Measurements from ENCODE around the gene C11orf58. TPM values are rescaled to one million over a fixed set of nuclear protein-coding genes. Genes with fewer than 3 reads are reported as not detected.

Gene C11orf58
- total RNA-seq, 2 donors from 2014 or later, result 143 TPM

GRCh38 chr11:16792426-16792825 is 54.0 kb downstream of the C11orf58 start:
- no peak overlapping the region for H3K4me3 Mint-ChIP-seq
- H3K4me1 Mint-ChIP-seq (ENCODE audit: low read depth), result peaks cover 20% of the 10 kb centered on the region
- no peak for ATAC-seq (replicated peaks in 1 of 2)
- no peak for DNase-seq
- H3K27me3 Mint-ChIP-seq (ENCODE audit: low read depth), result no peaks in the 10 kb centered on the region
- H3K9me3 Mint-ChIP-seq, result no peaks in the 10 kb centered on the region
- no peak overlapping the region for H3K27ac Mint-ChIP-seq
- no peaks in the 10 kb centered on the region for H3K36me3 Mint-ChIP-seq (ENCODE audit: insufficient read depth in 2 of 2)

- Mint-ChIP-seq H3K27ac (no peak overlapping the region), H3K4me1 (ENCODE audit: low read depth) (peaks cover 26% of the 10 kb centered on the region)
- no peak for DNase-seq
Observed at GRCh38 chr11:16793009-16793408, 54.6 kb downstream of the C11orf58 start.

GRCh38 chr11:16793511-16793910 is 55.1 kb downstream of the C11orf58 start:
- H3K27me3 Mint-ChIP-seq (ENCODE audit: low read depth), result no peaks in the 10 kb centered on the region
- H3K4me3 Mint-ChIP-seq, result no peak overlapping the region

More at GRCh38 chr11:16793009-16793408, 54.6 kb downstream of the C11orf58 start:
- Mint-ChIP-seq H3K27me3 (ENCODE audit: low read depth) (no peaks in the 10 kb centered on the region), H3K4me3 (no peak overlapping the region), H3K9me3 (no peaks in the 10 kb centered on the region), H3K36me3 (ENCODE audit: insufficient read depth in 2 of 2) (no peaks in the 10 kb centered on the region)
- no peak for ATAC-seq (replicated peaks in 1 of 2)

DNA sequence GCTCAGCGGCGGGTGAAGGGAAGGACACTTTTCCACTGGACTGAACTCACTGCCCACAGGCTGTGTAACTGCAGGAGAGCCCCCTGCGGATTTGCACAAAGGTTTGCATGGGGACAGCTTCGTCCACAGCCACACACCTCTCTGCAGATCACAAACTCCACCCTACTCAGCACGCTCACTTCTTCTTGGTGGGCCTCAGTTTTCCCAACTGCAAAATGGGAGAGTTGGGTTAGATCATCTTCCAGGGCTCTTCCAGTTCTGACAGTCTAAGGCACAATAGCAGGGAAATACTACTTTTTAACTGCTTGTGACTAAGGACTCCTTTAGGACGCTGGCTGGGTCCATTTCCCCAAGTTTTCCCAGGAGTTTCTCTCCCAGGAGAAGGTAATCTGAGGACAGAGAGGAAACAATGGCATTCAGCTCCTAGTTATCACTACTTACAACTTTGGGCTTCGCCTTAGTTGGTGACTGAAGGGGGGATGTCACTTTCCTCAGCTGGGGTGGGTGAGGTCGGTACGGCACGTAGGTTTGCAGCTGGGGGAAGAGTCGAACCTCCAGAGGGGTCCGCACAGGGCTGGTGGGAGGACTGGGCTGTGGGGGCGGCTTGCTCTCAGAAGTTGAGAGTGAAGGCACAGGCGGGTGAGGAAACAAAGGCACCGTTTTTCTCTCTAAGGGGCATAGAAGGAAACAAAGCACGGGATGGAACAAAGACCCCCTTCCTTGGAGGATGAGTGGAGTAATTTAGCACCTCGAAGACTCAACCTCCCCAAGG is 55.8 kb downstream of the C11orf58 start:
- H3K27me3 Mint-ChIP-seq (ENCODE audit: low read depth), result no peaks in the 10 kb centered on the region
- H3K4me3 Mint-ChIP-seq, result no peak overlapping the region
- H3K4me1 Mint-ChIP-seq (ENCODE audit: low read depth), result peaks cover 31% of the 10 kb centered on the region
- DNase-seq, result no peak
- ATAC-seq (replicated peaks in 1 of 2), result no peak
- no peak overlapping the region for H3K27ac Mint-ChIP-seq
- no peaks in the 10 kb centered on the region for H3K9me3 Mint-ChIP-seq
- no peaks in the 10 kb centered on the region for H3K36me3 Mint-ChIP-seq (ENCODE audit: insufficient read depth in 2 of 2)

More at GRCh38 chr11:16793511-16793910, 55.1 kb downstream of the C11orf58 start:
- DNase-seq (no peak), ATAC-seq (replicated peaks in 1 of 2) (no peak)
- Mint-ChIP-seq H3K36me3 (ENCODE audit: insufficient read depth in 2 of 2) (no peaks in the 10 kb centered on the region), H3K27ac (no peak overlapping the region), H3K9me3 (no peaks in the 10 kb centered on the region), H3K4me1 (ENCODE audit: low read depth) (peaks cover 31% of the 10 kb centered on the region)

- Mint-ChIP-seq H3K36me3 (ENCODE audit: insufficient read depth in 2 of 2) (no peaks in the 10 kb centered on the region), H3K9me3 (no peaks in the 10 kb centered on the region), H3K27ac (peak overlapping the region; percentile 33), H3K4me1 (ENCODE audit: low read depth) (peaks cover 31% of the 10 kb centered on the region), H3K4me3 (peak overlapping the region in 1 of 2 donors; percentile 5), H3K27me3 (ENCODE audit: low read depth) (no peaks in the 10 kb centered on the region)
- ATAC-seq (replicated peaks in 1 of 2) (no peak), DNase-seq (no peak)
Observed at GRCh38 chr11:16795146-16795545, 56.7 kb downstream of the C11orf58 start.

DNA sequence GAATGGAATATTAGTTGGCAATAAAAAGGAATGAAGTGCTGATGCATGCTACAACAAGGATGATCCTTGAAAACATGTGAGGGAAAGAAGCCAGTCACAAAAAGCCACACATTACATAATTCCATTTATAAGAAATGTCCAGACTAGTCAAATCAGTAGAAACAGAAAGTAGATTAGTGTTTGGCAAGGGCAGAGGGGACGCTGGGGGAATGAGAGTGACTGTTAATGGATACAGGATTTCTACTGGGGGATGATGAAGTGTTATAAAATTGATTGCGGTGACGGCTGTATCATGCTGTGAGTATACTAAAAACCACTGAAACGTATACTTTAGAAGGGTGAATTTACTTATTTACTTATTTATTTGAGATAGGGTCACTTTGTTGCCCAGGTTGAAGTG is 57.9 kb downstream of the C11orf58 start:
- H3K4me3 Mint-ChIP-seq, result no peak overlapping the region
- H3K36me3 Mint-ChIP-seq (ENCODE audit: insufficient read depth in 2 of 2), result no peaks in the 10 kb centered on the region
- H3K4me1 Mint-ChIP-seq (ENCODE audit: low read depth), result peaks cover 30% of the 10 kb centered on the region
- no peak overlapping the region for H3K27ac Mint-ChIP-seq
- ATAC-seq (replicated peaks in 1 of 2) (no peak), DNase-seq (no peak)
- H3K27me3 Mint-ChIP-seq (ENCODE audit: low read depth), result no peaks in the 10 kb centered on the region
- H3K9me3 Mint-ChIP-seq, result no peaks in the 10 kb centered on the region

DNA sequence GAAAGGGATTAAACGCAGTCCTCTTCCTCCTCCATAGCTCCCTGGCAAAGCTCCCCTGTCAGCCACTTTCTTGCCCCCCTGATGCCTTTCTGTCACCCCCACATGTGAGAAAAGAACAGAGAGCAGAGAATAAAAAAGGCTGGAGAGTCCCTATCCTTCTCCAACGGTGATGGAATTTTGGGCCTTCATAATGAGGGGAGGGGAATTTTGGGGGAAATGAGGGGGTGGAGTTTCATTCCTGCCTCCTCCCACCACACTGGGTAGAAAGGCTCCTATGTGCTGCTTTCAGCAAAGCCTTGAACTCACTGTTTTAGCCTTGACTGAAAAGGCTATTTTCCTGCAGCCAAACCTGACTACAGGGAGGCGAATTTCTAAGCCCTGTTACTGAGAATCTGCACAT is 59.3 kb downstream of the C11orf58 start:
- Mint-ChIP-seq H3K27me3 (ENCODE audit: low read depth) (no peaks in the 10 kb centered on the region), H3K27ac (peak overlapping the region; percentile 12), H3K4me3 (no peak overlapping the region), H3K4me1 (ENCODE audit: low read depth) (peaks cover 22% of the 10 kb centered on the region), H3K36me3 (ENCODE audit: insufficient read depth in 2 of 2) (no peaks in the 10 kb centered on the region), H3K9me3 (no peaks in the 10 kb centered on the region)
- no peak for ATAC-seq (replicated peaks in 1 of 2)
- no peak for DNase-seq

DNA sequence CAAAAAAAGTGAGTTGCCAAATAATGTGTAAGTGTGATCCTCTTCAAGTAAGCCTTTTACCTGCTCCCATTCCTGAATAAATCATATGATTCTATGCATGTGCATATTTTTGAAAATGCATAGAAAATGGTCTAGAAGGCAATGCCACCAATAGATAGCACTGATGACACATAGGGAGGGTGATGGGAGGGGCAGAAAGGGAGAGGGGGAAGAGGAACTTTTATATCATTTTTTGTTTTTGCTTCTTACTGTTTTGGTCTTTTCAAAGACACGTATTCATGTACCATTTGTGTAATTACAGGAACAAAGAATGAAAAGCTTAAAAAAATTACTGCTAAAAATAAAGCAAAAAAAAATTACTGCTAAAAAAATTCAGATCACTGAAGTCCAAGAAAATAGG is 60.8 kb downstream of the C11orf58 start:
- DNase-seq (no peak), ATAC-seq (replicated peaks in 1 of 2) (no peak)
- H3K27me3 Mint-ChIP-seq (ENCODE audit: low read depth), result no peaks in the 10 kb centered on the region
- no peaks in the 10 kb centered on the region for H3K36me3 Mint-ChIP-seq (ENCODE audit: insufficient read depth in 2 of 2)
- H3K4me3 Mint-ChIP-seq, result no peak overlapping the region
- peaks cover 22% of the 10 kb centered on the region for H3K4me1 Mint-ChIP-seq (ENCODE audit: low read depth)
- no peaks in the 10 kb centered on the region for H3K9me3 Mint-ChIP-seq
- no peak overlapping the region for H3K27ac Mint-ChIP-seq

DNA sequence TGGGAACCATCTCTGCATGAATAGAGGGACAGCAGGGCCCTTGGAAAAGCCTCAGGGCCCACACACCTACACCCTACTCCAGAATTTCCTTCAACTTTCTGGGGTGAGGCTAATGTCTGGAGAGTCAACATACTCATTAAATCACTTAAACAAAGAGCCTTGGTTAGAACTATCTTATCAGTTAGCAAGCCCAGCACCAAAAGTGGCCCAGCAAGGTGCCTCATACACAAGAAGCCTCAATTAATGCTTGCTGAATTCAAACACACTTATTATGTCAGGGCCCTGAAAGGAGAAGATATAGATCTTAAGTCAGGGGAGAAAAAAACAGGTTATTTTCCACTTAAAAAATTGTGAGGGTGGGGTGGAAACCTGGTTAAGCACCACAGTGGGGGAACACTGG is 61.4 kb downstream of the C11orf58 start:
- peaks cover 20% of the 10 kb centered on the region for H3K4me1 Mint-ChIP-seq (ENCODE audit: low read depth)
- no peak overlapping the region for H3K27ac Mint-ChIP-seq
- no peaks in the 10 kb centered on the region for H3K27me3 Mint-ChIP-seq (ENCODE audit: low read depth)
- no peak overlapping the region for H3K4me3 Mint-ChIP-seq
- H3K36me3 Mint-ChIP-seq (ENCODE audit: insufficient read depth in 2 of 2), result no peaks in the 10 kb centered on the region
- DNase-seq (no peak), ATAC-seq (replicated peaks in 1 of 2) (no peak)
- H3K9me3 Mint-ChIP-seq, result no peaks in the 10 kb centered on the region

GRCh38 chr11:16800382-16800781 is 61.9 kb downstream of the C11orf58 start:
- DNase-seq (no peak), ATAC-seq (replicated peaks in 1 of 2) (no peak)
- peaks cover 15% of the 10 kb centered on the region for H3K4me1 Mint-ChIP-seq (ENCODE audit: low read depth)
- no peak overlapping the region for H3K27ac Mint-ChIP-seq
- H3K27me3 Mint-ChIP-seq (ENCODE audit: low read depth), result no peaks in the 10 kb centered on the region
- H3K36me3 Mint-ChIP-seq (ENCODE audit: insufficient read depth in 2 of 2), result no peaks in the 10 kb centered on the region
- H3K9me3 Mint-ChIP-seq, result no peaks in the 10 kb centered on the region
- H3K4me3 Mint-ChIP-seq, result no peak overlapping the region

- Mint-ChIP-seq H3K4me1 (ENCODE audit: low read depth) (peaks cover 15% of the 10 kb centered on the region), H3K27ac (no peak overlapping the region), H3K27me3 (ENCODE audit: low read depth) (no peaks in the 10 kb centered on the region), H3K4me3 (no peak overlapping the region), H3K36me3 (ENCODE audit: insufficient read depth in 2 of 2) (no peaks in the 10 kb centered on the region), H3K9me3 (no peaks in the 10 kb centered on the region)
- ATAC-seq (replicated peaks in 1 of 2) (no peak), DNase-seq (no peak)
Observed at GRCh38 chr11:16801288-16801980, 63.0 kb downstream of the C11orf58 start.

DNA sequence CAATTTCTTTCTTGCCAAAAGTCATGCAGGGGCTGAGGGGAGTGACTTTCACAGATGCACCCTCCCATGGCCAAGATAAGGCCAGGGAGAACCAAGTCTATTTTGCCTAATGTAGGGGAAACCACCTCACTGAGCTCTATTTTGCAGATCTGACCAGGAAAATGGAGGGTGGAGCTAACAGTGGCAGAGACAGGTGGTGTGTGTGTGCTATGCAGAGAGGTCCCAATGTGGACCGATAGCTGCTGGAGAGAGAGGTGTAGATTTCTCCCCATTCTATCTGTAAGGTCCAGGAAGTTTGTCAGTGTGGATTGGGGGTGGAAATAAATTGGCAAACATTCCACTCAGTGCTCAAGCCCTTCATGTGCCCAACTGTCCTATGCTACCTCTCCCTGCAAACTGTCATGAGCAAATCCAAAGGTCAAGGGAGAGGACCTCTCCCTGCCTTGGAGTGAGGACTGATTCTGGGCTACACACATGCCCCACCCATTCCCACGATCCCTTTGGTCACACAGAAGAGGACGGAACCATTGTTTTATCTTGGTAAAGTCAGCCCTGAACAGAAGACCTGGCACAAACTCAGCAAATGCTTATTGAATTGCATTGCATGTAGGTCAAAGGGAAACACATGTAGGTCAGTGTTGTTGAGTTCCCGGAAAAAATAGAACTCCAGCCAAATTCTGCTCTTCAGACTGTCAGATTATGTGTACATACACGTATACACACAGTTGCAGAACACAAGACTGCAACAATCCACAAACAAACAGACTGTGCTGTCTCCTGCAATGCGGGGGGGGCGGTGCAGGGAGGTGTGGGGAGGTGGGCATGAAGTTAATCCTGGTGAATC is 65.9 kb downstream of the C11orf58 start:
- Mint-ChIP-seq H3K27ac (no peak overlapping the region), H3K9me3 (no peaks in the 10 kb centered on the region), H3K4me1 (ENCODE audit: low read depth) (no peaks in the 10 kb centered on the region), H3K27me3 (ENCODE audit: low read depth) (no peaks in the 10 kb centered on the region), H3K4me3 (no peak overlapping the region), H3K36me3 (ENCODE audit: insufficient read depth in 2 of 2) (no peaks in the 10 kb centered on the region)
- ATAC-seq (replicated peaks in 1 of 2) (no peak), DNase-seq (no peak)

- H3K27ac Mint-ChIP-seq, result no peak overlapping the region
- H3K4me1 Mint-ChIP-seq (ENCODE audit: low read depth), result no peaks in the 10 kb centered on the region
- H3K4me3 Mint-ChIP-seq, result no peak overlapping the region
- ATAC-seq (replicated peaks in 1 of 2) (no peak), DNase-seq (no peak)
- no peaks in the 10 kb centered on the region for H3K9me3 Mint-ChIP-seq
- H3K27me3 Mint-ChIP-seq (ENCODE audit: low read depth), result no peaks in the 10 kb centered on the region
- H3K36me3 Mint-ChIP-seq (ENCODE audit: insufficient read depth in 2 of 2), result no peaks in the 10 kb centered on the region
Observed at GRCh38 chr11:16805938-16806337, 67.5 kb downstream of the C11orf58 start.

All from activated T-cell treated with anti-CD3 and anti-CD28 coated beads, Interleukin-2, amount 50 U/mL, for 72 hours (primary cell).